Natural killer cell (primary cell): ENCODE results near the gene POP7. TPM values are rescaled to one million over a fixed set of nuclear protein-coding genes. Genes with fewer than 3 reads are reported as not detected.

ENCODE experiments used
- ATAC-seq, 3 donors: fragments of 150-1000 bp in 2 of 3; fragments of 200-7000 bp in 1 of 3; cut with Tn5 transposase; 1 replicate in 1 of 3; 2 replicates in 2 of 3; pipeline ENCODE4 v1.10.0; 2021; ENCODE audit warnings: mild to moderate bottlenecking in 2 of 3, moderate library complexity in 2 of 3
- DNase-seq, 2 donors: peaks; one replicate each; pipeline versions ENCODE4 v3.0.0 to v3.0.0-alpha.2; 2013 to 2021; ENCODE audit warnings: mixed read lengths in 1 of 2
- H3K27ac ChIP-seq: one replicate; pipeline ENCODE4 v1.5.1; 2013; ENCODE audit warnings: mild to moderate bottlenecking, low read length
- H3K27me3 ChIP-seq: one replicate; pipeline ENCODE4 v1.6.1; 2013; ENCODE audit warnings: low read length; ENCODE audit not compliant: control insufficient read depth, insufficient read depth
- H3K36me3 ChIP-seq: one replicate; pipeline ENCODE4 v1.6.1; 2013; ENCODE audit warnings: low read length; ENCODE audit not compliant: control insufficient read depth, insufficient read depth
- H3K4me1 ChIP-seq: one replicate; pipeline ENCODE4 v1.6.1; 2013; ENCODE audit warnings: low read length; ENCODE audit not compliant: control insufficient read depth, insufficient read depth
- H3K4me3 ChIP-seq: one replicate; pipeline ENCODE4 v1.5.1; 2013; ENCODE audit warnings: low read length
- H3K9me3 ChIP-seq: one replicate; pipeline ENCODE4 v1.6.1; 2013; ENCODE audit warnings: low read length; ENCODE audit not compliant: control insufficient read depth, insufficient read depth
- H3K27ac Mint-ChIP-seq, 2 donors: one replicate each; pipeline ENCODE4 v1.8.0; 2022; ENCODE audit warnings: mild to moderate bottlenecking in 2 of 2, mixed read lengths in 2 of 2, moderate library complexity in 1 of 2
- H3K27me3 Mint-ChIP-seq, 2 donors: one replicate each; pipeline ENCODE4 v1.8.0; 2022; ENCODE audit warnings: low read depth in 2 of 2, mixed read lengths in 2 of 2
- H3K36me3 Mint-ChIP-seq: one replicate; pipeline ENCODE4 v1.8.0; 2022; ENCODE audit warnings: mixed read lengths
- H3K4me1 Mint-ChIP-seq, 2 donors: one replicate each; pipeline ENCODE4 v1.8.0; 2022; ENCODE audit warnings: mixed read lengths in 2 of 2
- H3K4me3 Mint-ChIP-seq: one replicate; pipeline ENCODE4 v1.8.0; 2022; ENCODE audit warnings: mild to moderate bottlenecking, moderate library complexity, mixed read lengths
- H3K9me3 Mint-ChIP-seq, 2 donors: one replicate each; pipeline ENCODE4 v1.8.0; 2022; ENCODE audit warnings: mixed read lengths in 2 of 2
- WGBS: methylation state at CpG from one replicate; pipeline ENCODE4 v1.1.7; 2013; ENCODE audit warnings: missing lambda C conversion rate; ENCODE audit not compliant: insufficient coverage; 5-methylcytosine and 5-hydroxymethylcytosine counted together
- intact Hi-C: fragments of 100-400 bp; cut with micrococcal nuclease; formaldehyde crosslinking; loops from one replicate; pipeline ENCODE4 v1.14.2; 2022
- total RNA-seq, 4 donors: library from RNA; stranded (reverse); fragments of 120-200 nt in 1 of 4; gene quantifications; one replicate each; pipeline versions ENCODE4 v1.2.3 to v1.2.4, GENCODE V29; 2013 to 2022
- TF ChIP-seq, protein P1 (sequence below): fragments of 200-600 bp; IDR thresholded peaks from one replicate; pipeline ENCODE4 v1.8.0; 2022; ENCODE audit warnings: antibody characterized with exemption

POP7 gene
- total RNA-seq, 3 donors from 2014 or later (not counting 1 experiment from before 2014, with no cell fraction given), result 17.6 to 22.1 (median 17.6) TPM

GRCh38 chr7:100685631-100686145, 20.2 kb upstream of the POP7 start:
- peaks cover 67% of the 10 kb centered on the region for H3K36me3 ChIP-seq
- Mint-ChIP-seq H3K36me3 (no peaks in the 10 kb centered on the region), H3K27me3 (no peaks in the 10 kb centered on the region)

DNA sequence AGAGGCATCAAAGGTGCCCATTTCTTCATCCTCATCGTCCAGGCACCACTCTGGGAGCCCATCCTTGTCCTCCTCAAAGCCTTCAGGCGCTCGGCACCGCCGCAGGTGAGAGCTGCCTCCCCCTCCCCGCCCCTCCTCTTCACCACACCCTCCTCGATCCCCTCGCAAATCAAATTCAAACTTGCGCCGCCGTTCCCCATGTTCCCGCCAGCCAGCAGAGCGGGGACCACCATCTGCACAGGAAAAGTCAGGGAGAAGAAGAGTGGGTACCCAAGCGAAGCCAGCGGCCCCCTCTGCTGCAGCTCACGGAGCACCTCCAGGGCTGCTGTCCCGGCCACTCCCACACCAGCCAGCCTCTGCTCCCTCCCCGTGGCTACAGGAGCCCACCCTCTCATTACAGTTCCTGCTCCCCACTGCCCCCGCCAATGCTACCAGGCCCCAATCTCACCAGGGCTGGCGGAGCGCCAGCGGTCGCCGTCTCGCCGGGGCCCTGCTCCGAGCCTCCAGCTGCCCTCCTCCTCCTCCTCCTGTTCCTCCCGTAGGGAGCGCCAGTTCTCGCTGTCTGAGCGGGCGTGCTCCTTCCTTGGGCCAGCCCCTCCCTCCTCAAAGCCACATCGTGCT, 19.6 kb upstream of the POP7 start:
- Histone ChIP-seq H3K9me3 (no peaks in the 10 kb centered on the region), H3K27ac (no peak overlapping the region), H3K4me3 (no peak overlapping the region), H3K4me1 (peaks cover 20% of the 10 kb centered on the region), H3K27me3 (no peaks in the 10 kb centered on the region), H3K36me3 (peaks cover 67% of the 10 kb centered on the region)
- H3K9me3 Mint-ChIP-seq, result no peaks in the 10 kb centered on the region
- no peak for ATAC-seq
- H3K36me3 Mint-ChIP-seq, result no peaks in the 10 kb centered on the region
- no peaks in the 10 kb centered on the region for H3K27me3 Mint-ChIP-seq
- no peak overlapping the region for H3K4me3 Mint-ChIP-seq
- H3K4me1 Mint-ChIP-seq, result peaks cover 5 to 20% of the 10 kb centered on the region in 2 donors
- TF ChIP-seq, protein P1, sequence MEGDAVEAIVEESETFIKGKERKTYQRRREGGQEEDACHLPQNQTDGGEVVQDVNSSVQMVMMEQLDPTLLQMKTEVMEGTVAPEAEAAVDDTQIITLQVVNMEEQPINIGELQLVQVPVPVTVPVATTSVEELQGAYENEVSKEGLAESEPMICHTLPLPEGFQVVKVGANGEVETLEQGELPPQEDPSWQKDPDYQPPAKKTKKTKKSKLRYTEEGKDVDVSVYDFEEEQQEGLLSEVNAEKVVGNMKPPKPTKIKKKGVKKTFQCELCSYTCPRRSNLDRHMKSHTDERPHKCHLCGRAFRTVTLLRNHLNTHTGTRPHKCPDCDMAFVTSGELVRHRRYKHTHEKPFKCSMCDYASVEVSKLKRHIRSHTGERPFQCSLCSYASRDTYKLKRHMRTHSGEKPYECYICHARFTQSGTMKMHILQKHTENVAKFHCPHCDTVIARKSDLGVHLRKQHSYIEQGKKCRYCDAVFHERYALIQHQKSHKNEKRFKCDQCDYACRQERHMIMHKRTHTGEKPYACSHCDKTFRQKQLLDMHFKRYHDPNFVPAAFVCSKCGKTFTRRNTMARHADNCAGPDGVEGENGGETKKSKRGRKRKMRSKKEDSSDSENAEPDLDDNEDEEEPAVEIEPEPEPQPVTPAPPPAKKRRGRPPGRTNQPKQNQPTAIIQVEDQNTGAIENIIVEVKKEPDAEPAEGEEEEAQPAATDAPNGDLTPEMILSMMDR, result no peak
- no peak for DNase-seq
- intact Hi-C loops, result no loop called here
- no peak overlapping the region for H3K27ac Mint-ChIP-seq
- 94% methylated on average over 33 of the region's 33 CpGs for WGBS

More at GRCh38 chr7:100685631-100686145, 20.2 kb upstream of the POP7 start:
- 91% methylated on average over 17 of the region's 17 CpGs for WGBS
- no peak overlapping the region for H3K27ac ChIP-seq
- H3K9me3 ChIP-seq, result no peaks in the 10 kb centered on the region
- no peaks in the 10 kb centered on the region for H3K27me3 ChIP-seq
- no peak overlapping the region for H3K4me3 ChIP-seq
- ATAC-seq (no peak), DNase-seq (no peak)
- no peak overlapping the region for H3K4me3 Mint-ChIP-seq
- H3K27ac Mint-ChIP-seq, result no peak overlapping the region
- intact Hi-C loops, result no loop called here
- peaks cover 19% of the 10 kb centered on the region for H3K4me1 ChIP-seq
- no peaks in the 10 kb centered on the region for H3K9me3 Mint-ChIP-seq
- TF ChIP-seq, protein P1, result no peak
- peaks cover 5 to 23% of the 10 kb centered on the region in 2 donors for H3K4me1 Mint-ChIP-seq

DNA sequence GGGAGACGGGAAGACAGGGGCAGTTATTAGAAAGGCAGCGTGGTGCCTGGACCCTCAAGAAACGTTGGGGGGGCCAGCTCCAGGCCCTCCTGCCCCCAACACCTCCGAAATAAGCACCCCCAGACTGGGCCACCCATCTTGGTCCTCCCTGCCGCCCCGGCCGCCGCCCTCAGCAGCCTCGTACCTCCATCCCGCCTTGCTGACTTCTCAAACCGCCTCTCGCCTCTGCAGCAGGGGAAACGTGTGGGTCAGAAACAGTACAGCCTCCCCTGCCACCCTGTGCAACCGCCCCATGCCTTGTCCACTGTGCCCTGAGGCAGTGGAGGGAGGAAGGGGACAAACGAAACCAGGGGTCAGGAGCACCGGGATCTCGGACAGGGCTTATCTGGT, 19.1 kb upstream of the POP7 start:
- Mint-ChIP-seq H3K4me1 (peaks cover 9 to 19% of the 10 kb centered on the region in 2 donors), H3K27ac (no peak overlapping the region), H3K27me3 (no peaks in the 10 kb centered on the region), H3K9me3 (no peaks in the 10 kb centered on the region), H3K36me3 (no peaks in the 10 kb centered on the region), H3K4me3 (no peak overlapping the region)
- Histone ChIP-seq H3K36me3 (peaks cover 62% of the 10 kb centered on the region), H3K27me3 (no peaks in the 10 kb centered on the region), H3K4me3 (no peak overlapping the region), H3K27ac (no peak overlapping the region), H3K4me1 (peaks cover 21% of the 10 kb centered on the region), H3K9me3 (no peaks in the 10 kb centered on the region)
- ATAC-seq (no peak), DNase-seq (no peak)
- TF ChIP-seq, protein P1, result no peak
- intact Hi-C loops, result no loop called here
- WGBS, result 94% methylated on average over 17 of the region's 17 CpGs

DNA sequence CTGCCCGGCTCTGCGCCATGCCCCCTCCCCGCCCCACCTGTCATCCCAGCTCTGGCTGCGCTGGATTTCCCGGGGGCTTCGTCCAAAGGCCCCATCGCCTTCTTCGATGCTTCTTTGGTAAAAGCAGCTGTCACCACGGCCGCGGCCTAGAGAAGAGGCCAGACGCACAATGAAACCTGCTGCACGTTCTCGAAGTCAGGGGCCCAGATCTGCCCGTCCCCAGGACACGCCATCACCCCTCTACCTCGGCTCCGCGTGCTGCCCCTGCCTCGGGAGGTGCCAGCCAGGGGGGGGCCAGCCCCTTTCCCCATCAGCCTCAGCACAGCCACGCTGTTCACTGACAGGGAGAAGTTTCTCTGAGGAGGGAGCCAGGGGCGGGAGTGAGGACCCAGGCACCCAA, 18.7 kb upstream of the POP7 start:
- no peaks in the 10 kb centered on the region for H3K27me3 ChIP-seq
- H3K4me3 Mint-ChIP-seq, result no peak overlapping the region
- WGBS, result 91% methylated on average over 22 of the region's 22 CpGs
- ATAC-seq (no peak), DNase-seq (no peak)
- no peak overlapping the region for H3K27ac ChIP-seq
- peaks cover 13 to 23% of the 10 kb centered on the region in 2 donors for H3K4me1 Mint-ChIP-seq
- no peak overlapping the region for H3K4me3 ChIP-seq
- no peak overlapping the region for H3K27ac Mint-ChIP-seq
- no peaks in the 10 kb centered on the region for H3K27me3 Mint-ChIP-seq
- peaks cover 59% of the 10 kb centered on the region for H3K36me3 ChIP-seq
- TF ChIP-seq, protein P1, result no peak
- no peaks in the 10 kb centered on the region for H3K9me3 Mint-ChIP-seq
- intact Hi-C loops, result no loop called here
- peaks cover 25% of the 10 kb centered on the region for H3K4me1 ChIP-seq
- no peaks in the 10 kb centered on the region for H3K9me3 ChIP-seq
- H3K36me3 Mint-ChIP-seq, result no peaks in the 10 kb centered on the region
